Panc1 (cell line): Measurements from ENCODE around the gene HAGH. TPM values are rescaled to one million over a fixed set of nuclear protein-coding genes. Genes with fewer than 3 reads are reported as not detected.

Experiments
- ATAC-seq: fragments of 200-7000 bp; cut with Tn5 transposase; 2 replicates; pipeline ENCODE4 v1.9.1; 2020; ENCODE audit warnings: mild to moderate bottlenecking, moderate library complexity
- BruUV-seq: library from RNA; stranded (reverse); fragments of 400-500 nt; replicated peaks from 2 replicates; lab custom pipeline; 2021; lab: Mats Ljungman, UMichigan
- CTCF ChIA-PET: fragments of 300-600 bp; sonication (Branson Sonifier 250); formaldehyde crosslinking; loops from one replicate; lab custom pipeline; 2022; ENCODE audit warnings: antibody characterized with exemption; lab: Charles Lee
- POLR2A ChIA-PET: fragments of 300-600 bp; sonication (Branson Sonifier 250); formaldehyde crosslinking; loops from one replicate; lab custom pipeline; 2022; ENCODE audit warnings: antibody characterized with exemption; lab: Charles Lee
- DNase-seq: peaks from one replicate; pipeline ENCODE4 v3.0.0-alpha.2; 2010; ENCODE audit warnings: low read depth, low spot score
- H3K27ac ChIP-seq: 2 replicates; pipeline ENCODE4 v1.5.1; 2011; ENCODE audit warnings: mild to moderate bottlenecking, low read length, inconsistent platforms
- H3K27me3 ChIP-seq: fragments of 200-500 bp; sonication (Bioruptor generic); 2 replicates; pipeline ENCODE4 v1.6.0; 2014; ENCODE audit warnings: low read length, inconsistent platforms; ENCODE audit not compliant: control insufficient read depth, insufficient read depth
- H3K36me3 ChIP-seq: fragments of 200-500 bp; sonication (Bioruptor generic); 2 replicates; pipeline ENCODE4 v1.5.1; 2014; ENCODE audit warnings: inconsistent platforms, mild to moderate bottlenecking, low read length, moderate library complexity; ENCODE audit not compliant: control insufficient read depth, insufficient read depth
- H3K4me1 ChIP-seq: 2 replicates; pipeline ENCODE4 v1.5.1; 2011; ENCODE audit warnings: inconsistent platforms, mild to moderate bottlenecking, low read length, moderate library complexity; ENCODE audit not compliant: control insufficient read depth, insufficient read depth
- H3K4me3 ChIP-seq, 2 experiments: 2 replicates each; pipeline ENCODE4 v1.5.1; 2011 to 2012; ENCODE audit warnings: low read depth in 2 of 2, low read length in 2 of 2, mild to moderate bottlenecking in 2 of 2, inconsistent platforms in 1 of 2, moderate library complexity in 1 of 2
- H3K9me3 ChIP-seq: fragments of 200-500 bp; sonication (Bioruptor generic); 2 replicates; pipeline ENCODE4 v1.5.1; 2014; ENCODE audit warnings: low read depth, mild to moderate bottlenecking, inconsistent platforms, low read length, moderate library complexity; ENCODE audit not compliant: control insufficient read depth, insufficient read depth
- POLR2AphosphoS5 ChIP-seq: IDR thresholded peaks from 2 replicates; pipeline ENCODE4 v1.6.1; 2012; ENCODE audit warnings: mild to moderate bottlenecking, low read depth, low read length, moderate library complexity
- SIN3A ChIP-seq: IDR thresholded peaks from 2 replicates; pipeline ENCODE4 v1.6.1; 2012; ENCODE audit warnings: low read depth, mild to moderate bottlenecking, low read length, moderate library complexity, borderline replicate concordance; ENCODE audit not compliant: insufficient read depth
- TCF7L2 ChIP-seq: IDR thresholded peaks from 2 replicates; pipeline ENCODE4 v1.6.1; 2011; ENCODE audit warnings: mild to moderate bottlenecking, low read depth, low read length, inconsistent platforms
- in situ Hi-C: cut with HindIII; loops from 2 replicates; pipeline ENCODE4 v1.10.0; 2016; ENCODE audit warnings: low sequenced_read_pairs, low pct_unique_long_range_greater_than_20kb
- intact Hi-C: fragments of 100-400 bp; cut with micrococcal nuclease; formaldehyde crosslinking; loops from one replicate; pipeline ENCODE4 v1.10.0; 2022; ENCODE audit not compliant: unreplicated experiment
- total RNA-seq: library from RNA; stranded (reverse); gene quantifications from one replicate; pipeline ENCODE4 v1.2.1, GENCODE V29; 2021; ENCODE audit not compliant: unreplicated experiment
- TF ChIP-seq, protein P1 (sequence below): fragments of 450-650 bp; IDR thresholded peaks from 2 replicates; pipeline ENCODE4 v1.5.1; 2017; ENCODE audit warnings: mild to moderate bottlenecking
- TF ChIP-seq, protein P2 (sequence below), 2 experiments: IDR thresholded peaks; 2 replicates each; pipeline ENCODE4 v1.6.1; 2011 to 2012; ENCODE audit warnings: low read depth in 2 of 2, control low read depth in 1 of 2, low read length in 1 of 2, mild to moderate bottlenecking in 1 of 2, moderate library complexity in 1 of 2; ENCODE audit not compliant: insufficient read depth in 1 of 2

Gene HAGH
- total RNA-seq, 1 experiment from 2014 or later, result 58.9 TPM

DNA sequence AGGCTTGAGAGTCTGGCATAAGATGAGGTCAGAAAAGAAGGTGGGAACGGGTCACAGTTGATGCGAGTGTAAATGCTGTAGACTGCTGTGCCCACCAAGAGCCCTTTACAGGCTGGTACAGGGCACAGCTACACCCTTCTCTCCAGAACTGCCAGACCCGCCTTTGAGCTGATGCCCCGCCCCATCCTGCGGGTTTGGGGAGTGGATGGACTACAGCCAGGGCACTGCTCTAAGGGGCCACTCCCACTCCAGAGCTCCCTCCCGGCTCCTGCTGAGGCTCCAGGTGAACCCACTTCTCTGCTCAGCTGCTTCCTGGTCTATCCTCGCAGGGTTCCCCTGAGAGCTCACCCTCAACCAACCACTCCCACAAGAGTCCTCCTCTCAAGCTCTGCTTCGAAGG lies 33.0 kb upstream of the HAGH start:
- no peak overlapping the region for H3K4me3 ChIP-seq
- no peaks in the 10 kb centered on the region; the same call in 1 of the 2 replicates for H3K27me3 ChIP-seq
- DNase-seq (no peak), ATAC-seq (no peak)
- in situ Hi-C loops (no loop called here), intact Hi-C loops (loop anchor here (5.0 kb wide), 1 partner anchor 73 kb away; no protein-coding TSS in a partner anchor)
- peaks cover 3% of the 10 kb centered on the region; the same call in 1 of the 2 replicates for H3K4me1 ChIP-seq
- ChIA-PET CTCF (no interaction called here), POLR2A (no interaction called here)
- no TSS peak for BruUV-seq
- no peaks in the 10 kb centered on the region for H3K36me3 ChIP-seq
- no peaks in the 10 kb centered on the region for H3K9me3 ChIP-seq
- TF ChIP-seq POLR2AphosphoS5 (no peak), TCF7L2 (no peak)
- TF ChIP-seq, protein P1, sequence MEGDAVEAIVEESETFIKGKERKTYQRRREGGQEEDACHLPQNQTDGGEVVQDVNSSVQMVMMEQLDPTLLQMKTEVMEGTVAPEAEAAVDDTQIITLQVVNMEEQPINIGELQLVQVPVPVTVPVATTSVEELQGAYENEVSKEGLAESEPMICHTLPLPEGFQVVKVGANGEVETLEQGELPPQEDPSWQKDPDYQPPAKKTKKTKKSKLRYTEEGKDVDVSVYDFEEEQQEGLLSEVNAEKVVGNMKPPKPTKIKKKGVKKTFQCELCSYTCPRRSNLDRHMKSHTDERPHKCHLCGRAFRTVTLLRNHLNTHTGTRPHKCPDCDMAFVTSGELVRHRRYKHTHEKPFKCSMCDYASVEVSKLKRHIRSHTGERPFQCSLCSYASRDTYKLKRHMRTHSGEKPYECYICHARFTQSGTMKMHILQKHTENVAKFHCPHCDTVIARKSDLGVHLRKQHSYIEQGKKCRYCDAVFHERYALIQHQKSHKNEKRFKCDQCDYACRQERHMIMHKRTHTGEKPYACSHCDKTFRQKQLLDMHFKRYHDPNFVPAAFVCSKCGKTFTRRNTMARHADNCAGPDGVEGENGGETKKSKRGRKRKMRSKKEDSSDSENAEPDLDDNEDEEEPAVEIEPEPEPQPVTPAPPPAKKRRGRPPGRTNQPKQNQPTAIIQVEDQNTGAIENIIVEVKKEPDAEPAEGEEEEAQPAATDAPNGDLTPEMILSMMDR, result no peak
- H3K27ac ChIP-seq, result no peak overlapping the region

DNA sequence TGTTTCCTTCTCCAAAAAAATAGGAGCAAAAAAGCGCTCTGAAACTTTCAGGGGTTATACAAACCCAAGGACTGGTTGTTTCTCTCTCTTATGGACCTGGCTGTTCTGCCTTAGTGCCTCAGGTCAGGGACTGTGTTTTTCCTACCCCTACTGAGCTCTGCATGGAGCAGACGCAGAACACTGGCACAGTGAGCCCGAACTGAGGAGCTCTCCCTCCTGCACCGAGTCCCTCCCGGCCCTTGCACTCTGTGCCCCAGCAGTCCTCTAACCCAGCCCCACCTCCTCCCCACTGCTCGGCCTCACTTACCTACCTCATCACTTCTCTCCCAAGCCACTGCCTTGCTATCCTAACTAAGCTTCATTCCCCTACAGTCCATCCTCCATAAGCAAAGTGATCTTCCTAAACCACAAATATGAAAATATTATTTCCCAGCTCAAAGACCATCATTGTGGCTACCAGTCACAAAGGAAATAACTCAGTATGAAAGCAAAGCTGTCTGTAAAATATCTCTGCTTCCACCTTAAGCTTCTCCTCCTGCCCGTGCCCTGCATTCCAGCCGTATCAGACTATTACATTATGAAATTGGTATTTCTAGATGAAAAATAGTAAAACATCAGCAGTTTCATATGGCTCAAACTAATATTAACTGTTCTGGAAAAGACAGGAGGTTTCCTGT lies 31.7 kb upstream of the HAGH start:
- Histone ChIP-seq H3K4me3 (no peak overlapping the region), H3K27me3 (no peaks in the 10 kb centered on the region; the same call in 1 of the 2 replicates), H3K9me3 (no peaks in the 10 kb centered on the region), H3K36me3 (no peaks in the 10 kb centered on the region), H3K27ac (no peak overlapping the region), H3K4me1 (no peaks in the 10 kb centered on the region)
- DNase-seq, result no peak
- no TSS peak for BruUV-seq
- CTCF ChIA-PET, result interaction anchor here (0.6 to 0.9 kb wide), 2 partner anchors 74 to 282 kb away, joined by 3 to 8 read pairs; no protein-coding TSS in a partner anchor
- in situ Hi-C loops, result no loop called here
- TF ChIP-seq POLR2AphosphoS5 (no peak), SIN3A (no peak), TCF7L2 (no peak)
- TF ChIP-seq, protein P1, result no peak
- TF ChIP-seq, protein P2, sequence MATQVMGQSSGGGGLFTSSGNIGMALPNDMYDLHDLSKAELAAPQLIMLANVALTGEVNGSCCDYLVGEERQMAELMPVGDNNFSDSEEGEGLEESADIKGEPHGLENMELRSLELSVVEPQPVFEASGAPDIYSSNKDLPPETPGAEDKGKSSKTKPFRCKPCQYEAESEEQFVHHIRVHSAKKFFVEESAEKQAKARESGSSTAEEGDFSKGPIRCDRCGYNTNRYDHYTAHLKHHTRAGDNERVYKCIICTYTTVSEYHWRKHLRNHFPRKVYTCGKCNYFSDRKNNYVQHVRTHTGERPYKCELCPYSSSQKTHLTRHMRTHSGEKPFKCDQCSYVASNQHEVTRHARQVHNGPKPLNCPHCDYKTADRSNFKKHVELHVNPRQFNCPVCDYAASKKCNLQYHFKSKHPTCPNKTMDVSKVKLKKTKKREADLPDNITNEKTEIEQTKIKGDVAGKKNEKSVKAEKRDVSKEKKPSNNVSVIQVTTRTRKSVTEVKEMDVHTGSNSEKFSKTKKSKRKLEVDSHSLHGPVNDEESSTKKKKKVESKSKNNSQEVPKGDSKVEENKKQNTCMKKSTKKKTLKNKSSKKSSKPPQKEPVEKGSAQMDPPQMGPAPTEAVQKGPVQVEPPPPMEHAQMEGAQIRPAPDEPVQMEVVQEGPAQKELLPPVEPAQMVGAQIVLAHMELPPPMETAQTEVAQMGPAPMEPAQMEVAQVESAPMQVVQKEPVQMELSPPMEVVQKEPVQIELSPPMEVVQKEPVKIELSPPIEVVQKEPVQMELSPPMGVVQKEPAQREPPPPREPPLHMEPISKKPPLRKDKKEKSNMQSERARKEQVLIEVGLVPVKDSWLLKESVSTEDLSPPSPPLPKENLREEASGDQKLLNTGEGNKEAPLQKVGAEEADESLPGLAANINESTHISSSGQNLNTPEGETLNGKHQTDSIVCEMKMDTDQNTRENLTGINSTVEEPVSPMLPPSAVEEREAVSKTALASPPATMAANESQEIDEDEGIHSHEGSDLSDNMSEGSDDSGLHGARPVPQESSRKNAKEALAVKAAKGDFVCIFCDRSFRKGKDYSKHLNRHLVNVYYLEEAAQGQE (IDR thresholded peaks at IDR 0.05; ENCODE audit: insufficient read depth in 1 of 2, low read depth in 2 of 2, low read length in 1 of 2), result no peak
- intact Hi-C loops, result no loop called here
- POLR2A ChIA-PET, result no interaction called here
- ATAC-seq, result 0 out of 2 replicates have a peak, but pooled peaks have one; percentile 33
